Measurements from ENCODE around the gene CCDC148. TPM values are rescaled to one million over a fixed set of nuclear protein-coding genes. Genes with fewer than 3 reads are reported as not detected.

The CCDC148 gene
- total RNA-seq, 1 donor from 2014 or later = not detected

DNA sequence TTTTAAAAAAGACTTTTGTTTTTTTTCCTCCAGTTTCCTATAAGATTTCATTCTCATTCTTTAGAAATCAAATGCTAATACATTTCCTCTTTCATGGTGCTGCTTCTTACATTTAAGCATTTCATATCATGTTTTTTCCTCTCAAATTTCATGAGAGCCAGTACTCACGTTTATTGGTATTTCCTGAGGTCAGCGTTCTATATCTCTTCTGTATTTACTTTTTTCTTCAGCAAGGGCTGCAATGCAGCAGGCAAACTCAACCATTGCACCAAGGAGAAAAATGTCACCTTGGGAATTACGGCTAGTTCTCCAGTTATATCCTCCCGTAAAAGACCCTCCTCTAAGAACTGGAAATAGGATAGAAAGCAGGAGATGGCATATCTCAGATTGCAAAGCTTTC is 322.5 kb downstream of the CCDC148 start:
- DNase-seq = no peak
- no peaks in the 10 kb centered on the region for H3K4me1 Mint-ChIP-seq
- POLR2A ChIA-PET = no interaction called here
- peaks cover 6% of the 10 kb centered on the region for H3K27me3 Mint-ChIP-seq
- H3K36me3 Mint-ChIP-seq (ENCODE audit: low read depth) = no peaks in the 10 kb centered on the region
- no peaks in the 10 kb centered on the region for H3K9me3 Mint-ChIP-seq
- no peak overlapping the region for H3K4me3 Mint-ChIP-seq
- H3K27ac Mint-ChIP-seq = no peak overlapping the region
- TF ChIP-seq, protein P1, sequence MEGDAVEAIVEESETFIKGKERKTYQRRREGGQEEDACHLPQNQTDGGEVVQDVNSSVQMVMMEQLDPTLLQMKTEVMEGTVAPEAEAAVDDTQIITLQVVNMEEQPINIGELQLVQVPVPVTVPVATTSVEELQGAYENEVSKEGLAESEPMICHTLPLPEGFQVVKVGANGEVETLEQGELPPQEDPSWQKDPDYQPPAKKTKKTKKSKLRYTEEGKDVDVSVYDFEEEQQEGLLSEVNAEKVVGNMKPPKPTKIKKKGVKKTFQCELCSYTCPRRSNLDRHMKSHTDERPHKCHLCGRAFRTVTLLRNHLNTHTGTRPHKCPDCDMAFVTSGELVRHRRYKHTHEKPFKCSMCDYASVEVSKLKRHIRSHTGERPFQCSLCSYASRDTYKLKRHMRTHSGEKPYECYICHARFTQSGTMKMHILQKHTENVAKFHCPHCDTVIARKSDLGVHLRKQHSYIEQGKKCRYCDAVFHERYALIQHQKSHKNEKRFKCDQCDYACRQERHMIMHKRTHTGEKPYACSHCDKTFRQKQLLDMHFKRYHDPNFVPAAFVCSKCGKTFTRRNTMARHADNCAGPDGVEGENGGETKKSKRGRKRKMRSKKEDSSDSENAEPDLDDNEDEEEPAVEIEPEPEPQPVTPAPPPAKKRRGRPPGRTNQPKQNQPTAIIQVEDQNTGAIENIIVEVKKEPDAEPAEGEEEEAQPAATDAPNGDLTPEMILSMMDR (IDR thresholded peaks at IDR 0.05) = no peak
- intact Hi-C loops (cut with micrococcal nuclease) = no loop called here
- no peak for ATAC-seq (ENCODE audit: low read depth)
- CTCF ChIA-PET = no interaction called here

DNA sequence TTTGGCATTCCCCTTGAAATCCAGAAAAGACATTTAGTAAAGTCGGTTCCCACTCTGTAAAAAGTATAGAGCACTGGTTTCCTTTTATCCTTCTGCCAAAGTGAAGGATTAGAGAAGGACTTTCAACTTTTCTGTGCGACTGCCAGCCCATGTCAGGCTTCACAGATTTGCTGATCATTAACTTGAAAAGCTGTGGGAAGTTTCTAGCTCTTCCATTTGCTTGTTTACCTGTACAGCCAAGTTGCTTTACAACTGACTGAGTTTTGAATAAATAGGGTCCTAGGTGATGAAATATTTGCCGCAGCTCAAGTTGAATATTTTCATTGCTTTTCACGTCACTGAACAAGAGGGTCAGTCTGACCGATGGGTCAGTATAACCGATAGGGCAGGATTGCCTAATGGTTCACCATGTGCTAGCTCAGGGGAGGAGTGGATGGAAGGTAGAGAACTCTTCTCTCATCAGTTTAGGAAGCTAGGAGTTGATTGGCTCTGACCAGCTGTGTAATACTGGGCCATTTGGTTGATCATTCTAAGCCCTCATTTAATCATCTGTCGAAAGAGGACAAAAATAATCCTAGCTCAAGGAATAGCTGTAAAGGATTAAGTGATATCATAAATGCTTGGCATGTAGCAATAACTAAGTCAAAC is 324.5 kb downstream of the CCDC148 start:
- Mint-ChIP-seq H3K9me3 (no peaks in the 10 kb centered on the region), H3K4me1 (no peaks in the 10 kb centered on the region), H3K27me3 (peaks cover 6% of the 10 kb centered on the region), H3K36me3 (ENCODE audit: low read depth) (no peaks in the 10 kb centered on the region), H3K4me3 (no peak overlapping the region), H3K27ac (no peak overlapping the region)
- no peak for ATAC-seq (ENCODE audit: low read depth)
- POLR2A ChIA-PET = no interaction called here
- TF ChIP-seq, protein P1 (IDR thresholded peaks at IDR 0.05) = no peak
- intact Hi-C loops (cut with micrococcal nuclease) = no loop called here
- CTCF ChIA-PET = interaction anchor here (0.9 kb wide), 1 partner anchor 9 kb away, joined by 3 read pairs; no protein-coding TSS in a partner anchor
- DNase-seq = no peak

DNA sequence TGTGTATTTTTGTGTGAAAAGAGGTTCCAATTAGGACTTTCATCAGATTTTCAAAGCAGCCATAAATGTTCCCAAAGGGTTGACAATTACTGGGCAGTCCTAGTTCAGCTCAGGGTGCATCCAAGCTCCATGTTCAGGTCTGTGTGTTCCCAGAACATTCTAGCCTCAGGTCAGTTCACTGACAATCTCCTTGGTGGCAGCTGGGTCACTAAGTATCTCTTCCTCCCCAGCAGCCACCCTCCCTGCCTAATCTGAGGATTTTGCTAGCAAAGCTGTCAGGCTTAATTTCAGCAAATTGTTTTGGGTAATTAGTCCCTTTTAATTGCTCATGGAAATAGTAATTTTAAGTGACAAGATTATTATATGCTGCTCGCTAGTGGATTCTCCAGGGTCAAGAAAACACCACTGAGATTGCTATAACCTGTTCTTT is 325.1 kb downstream of the CCDC148 start:
- CTCF ChIA-PET = interaction anchor here (0.9 kb wide), 1 partner anchor 8 kb away, joined by 3 read pairs; no protein-coding TSS in a partner anchor
- no peaks in the 10 kb centered on the region for H3K36me3 Mint-ChIP-seq (ENCODE audit: low read depth)
- no peaks in the 10 kb centered on the region for H3K9me3 Mint-ChIP-seq
- TF ChIP-seq, protein P1 (IDR thresholded peaks at IDR 0.05) = no peak
- no peak overlapping the region for H3K27ac Mint-ChIP-seq
- H3K4me1 Mint-ChIP-seq = no peaks in the 10 kb centered on the region
- H3K27me3 Mint-ChIP-seq = peaks cover 6% of the 10 kb centered on the region
- intact Hi-C loops (cut with micrococcal nuclease) = no loop called here
- H3K4me3 Mint-ChIP-seq = no peak overlapping the region
- DNase-seq = no peak
- ATAC-seq (ENCODE audit: low read depth) = no peak
- POLR2A ChIA-PET = no interaction called here

DNA sequence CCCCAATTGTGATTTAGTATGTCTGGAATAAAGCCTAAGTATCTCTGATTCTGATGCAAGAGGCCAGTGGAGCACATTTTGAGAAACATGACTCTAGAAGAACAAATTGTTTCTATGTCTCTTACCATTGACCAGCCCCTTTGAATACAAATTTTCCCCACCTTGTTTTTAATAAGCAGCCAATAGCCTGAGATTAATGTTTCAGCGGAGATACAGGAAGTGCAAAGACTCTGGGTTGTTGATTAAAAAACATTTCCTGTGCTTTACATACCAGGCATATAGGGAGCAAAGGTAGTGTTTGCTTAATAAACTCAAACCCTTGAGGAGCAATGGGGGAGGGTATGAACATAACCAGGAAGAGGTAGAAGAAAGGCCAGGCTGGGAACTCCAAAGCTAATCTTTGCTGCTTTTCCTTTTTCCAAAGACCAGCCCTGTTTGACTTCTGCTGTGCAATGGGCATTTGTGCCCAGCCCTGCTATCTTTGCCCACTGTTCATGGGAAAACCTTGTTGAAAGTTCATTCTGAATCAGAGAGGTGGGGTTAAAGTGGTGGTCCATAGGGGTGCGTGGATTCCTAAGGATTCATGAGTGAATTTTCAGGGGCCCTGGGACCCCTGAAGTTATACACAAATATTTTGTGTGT is 325.6 kb downstream of the CCDC148 start:
- H3K9me3 Mint-ChIP-seq = no peaks in the 10 kb centered on the region
- H3K27ac Mint-ChIP-seq = no peak overlapping the region
- no peaks in the 10 kb centered on the region for H3K4me1 Mint-ChIP-seq
- TF ChIP-seq, protein P1 (IDR thresholded peaks at IDR 0.05) = no peak
- CTCF ChIA-PET = no interaction called here
- H3K27me3 Mint-ChIP-seq = peaks cover 6% of the 10 kb centered on the region
- DNase-seq = no peak
- no peaks in the 10 kb centered on the region for H3K36me3 Mint-ChIP-seq (ENCODE audit: low read depth)
- POLR2A ChIA-PET = no interaction called here
- intact Hi-C loops (cut with micrococcal nuclease) = no loop called here
- no peak overlapping the region for H3K4me3 Mint-ChIP-seq
- no peak for ATAC-seq (ENCODE audit: low read depth)

DNA sequence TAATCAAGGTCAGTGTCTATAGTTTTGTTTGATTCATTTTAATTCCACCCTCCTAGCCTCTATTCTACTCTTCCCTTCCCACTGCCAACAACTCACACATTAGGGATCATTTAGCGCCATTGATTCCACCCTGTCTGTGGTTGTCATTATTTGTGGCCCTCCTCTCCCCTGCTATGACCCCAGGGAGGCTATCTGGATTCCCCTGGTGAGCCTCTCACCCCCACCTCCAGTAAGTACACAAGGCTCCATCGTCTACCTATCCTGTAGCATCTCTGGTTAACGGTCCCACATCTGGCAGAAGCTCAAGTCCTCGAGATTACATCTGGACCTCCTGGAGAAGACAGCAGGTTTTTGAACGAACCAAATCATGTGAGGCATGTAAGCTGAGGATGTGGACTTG is 327.5 kb downstream of the CCDC148 start:
- no peaks in the 10 kb centered on the region for H3K9me3 Mint-ChIP-seq
- no peak for ATAC-seq (ENCODE audit: low read depth)
- DNase-seq = no peak
- H3K27ac Mint-ChIP-seq = no peak overlapping the region
- CTCF ChIA-PET = no interaction called here
- no peak overlapping the region for H3K4me3 Mint-ChIP-seq
- intact Hi-C loops (cut with micrococcal nuclease) = no loop called here
- POLR2A ChIA-PET = no interaction called here
- H3K4me1 Mint-ChIP-seq = no peaks in the 10 kb centered on the region
- H3K27me3 Mint-ChIP-seq = peaks cover 8% of the 10 kb centered on the region
- TF ChIP-seq, protein P1 (IDR thresholded peaks at IDR 0.05) = no peak
- no peaks in the 10 kb centered on the region for H3K36me3 Mint-ChIP-seq (ENCODE audit: low read depth)
